Right cardiac atrium (tissue), 5 donors: Measurements from ENCODE around the gene TMUB1. TPM values are rescaled to one million over a fixed set of nuclear protein-coding genes. Genes with fewer than 3 reads are reported as not detected.
A peak's percentile ranks its signal among the peaks of the same experiment; 100 is the strongest.

Source experiments
- ATAC-seq, 2 donors: fragments of 200-7000 bp; cut with Tn5 transposase; one replicate each; pipeline versions ENCODE4 v1.8.0 to v1.9.1; 2020; ENCODE audit warnings: moderate library complexity in 2 of 2, mild to moderate bottlenecking in 1 of 2
- DNase-seq, 3 donors: peaks; one replicate each; pipeline ENCODE4 v3.0.0-alpha.2; 2020
- H3K27ac ChIP-seq: one replicate; pipeline ENCODE4 v1.5.1; 2013; ENCODE audit warnings: mild to moderate bottlenecking, low read length, control low read depth, moderate library complexity
- H3K27me3 ChIP-seq: one replicate; pipeline ENCODE4 v1.6.1; 2013; ENCODE audit not compliant: control insufficient read depth, insufficient read depth
- H3K4me1 ChIP-seq: one replicate; pipeline ENCODE4 v1.6.1; 2013; ENCODE audit warnings: low read length; ENCODE audit not compliant: control insufficient read depth, insufficient read depth
- H3K4me3 ChIP-seq: one replicate; pipeline ENCODE4 v1.5.1; 2013; ENCODE audit warnings: low read length, control low read depth
- H3K9me3 ChIP-seq: one replicate; pipeline ENCODE4 v1.6.1; 2013; ENCODE audit warnings: low read length; ENCODE audit not compliant: control insufficient read depth
- WGBS: extraction: QIAGEN DNeasy Blood & Tissue Kit; methylation state at CpG from one replicate; pipeline ENCODE4 v1.1.7; 2013; 5-methylcytosine and 5-hydroxymethylcytosine counted together
- intact Hi-C, 4 donors: fragments of 100-400 bp; cut with DNase I; formaldehyde crosslinking; loops; one replicate each; pipeline versions ENCODE4 v1.11.0 to v1.14.0; 2022 to 2023
- polyA plus RNA-seq: library from polyadenylated mRNA; stranded (reverse); fragments of 200-250 nt; gene quantifications from one replicate; pipeline ENCODE4 v1.2.3, GENCODE V29; 2013
- total RNA-seq, 4 donors: library from RNA; stranded (reverse); fragmentation: NEBNext Ultra II Directional; extraction: Animal tissue kit (Norgen Biotek cat#: 25700); gene quantifications; one replicate each; pipeline ENCODE4 v1.2.1, GENCODE V29; 2021
- donor health status: healthy with polysubstance abuse.
- donor health status: DM: no; HTN: yes; CAD: no.
- donor health status: DM: no; HTN: no; CAD: no.
- donor health status: DM: no; HTN: yes; CAD: no; lungs with severe emphysema.
- donor health status: DM: yes; HTN: yes; CAD: no.

The TMUB1 gene
- total and polyA plus RNA-seq, 5 donors, result 28.5 to 55.2 (median 36.4) TPM

- peaks cover 10% of the 10 kb centered on the region for H3K4me1 ChIP-seq
Measured at GRCh38 chr7:151091003-151091402, 7.7 kb upstream of the TMUB1 start.

GRCh38 chr7:151089893-151090730 is 6.8 kb upstream of the TMUB1 start:
- DNase-seq (peak in 1 of 3 donors; percentile 57), ATAC-seq (no peak)
- Histone ChIP-seq H3K4me3 (no peak overlapping the region), H3K27ac (peak overlapping the region; percentile 94), H3K4me1 (peaks cover 10% of the 10 kb centered on the region), H3K27me3 (no peaks in the 10 kb centered on the region), H3K9me3 (no peaks in the 10 kb centered on the region)
- intact Hi-C loops, result loop anchor here in 1 of 4 donors (10.0 kb wide), 1 partner anchor 65 kb away; the partner anchor contains the start of genes ABCB8 and ATG9B
- WGBS, result 70% methylated on average over 22 of the region's 22 CpGs

More at GRCh38 chr7:151091003-151091402, 7.7 kb upstream of the TMUB1 start:
- Histone ChIP-seq H3K27ac (no peak overlapping the region), H3K27me3 (no peaks in the 10 kb centered on the region), H3K4me3 (no peak overlapping the region), H3K9me3 (no peaks in the 10 kb centered on the region)
- intact Hi-C loops, result no loop called here
- DNase-seq (peak in 1 of 3 donors; percentile 36), ATAC-seq (no peak)
- 83% methylated on average over 7 of the region's 7 CpGs for WGBS

GRCh38 chr7:151088856-151089699 is 5.8 kb upstream of the TMUB1 start:
- DNase-seq, result peak; percentile 84 to 91 (median 87)
- peak; percentile 59 to 76 for ATAC-seq
- no peaks in the 10 kb centered on the region for H3K27me3 ChIP-seq
- H3K27ac ChIP-seq, result peak overlapping the region; percentile 94
- WGBS, result 35% methylated on average over 30 of the region's 30 CpGs
- H3K9me3 ChIP-seq, result no peaks in the 10 kb centered on the region
- peaks cover 10% of the 10 kb centered on the region for H3K4me1 ChIP-seq
- intact Hi-C loops, result loop anchor here in 1 of 4 donors (10.0 kb wide), 1 partner anchor 64 kb away; the partner anchor contains the start of genes ABCB8 and ATG9B
- peak overlapping the region; percentile 4 for H3K4me3 ChIP-seq

- H3K27me3 ChIP-seq, result no peaks in the 10 kb centered on the region
- intact Hi-C loops, result loop anchor here in 1 of 4 donors (10.0 kb wide), 1 partner anchor 63 kb away; the partner anchor contains the start of genes ABCB8 and ATG9B
- peak overlapping the region; percentile 94 for H3K27ac ChIP-seq
- H3K4me1 ChIP-seq, result peaks cover 10% of the 10 kb centered on the region
- H3K4me3 ChIP-seq, result peak overlapping the region; percentile 57
- peak in 2 of 3 donors; percentile 59 to 67 for DNase-seq
- 39% methylated on average over 16 of the region's 16 CpGs for WGBS
- H3K9me3 ChIP-seq, result no peaks in the 10 kb centered on the region
- ATAC-seq, result peak in 1 of 2 donors; percentile 17
Measured at GRCh38 chr7:151088019-151088855, 4.9 kb upstream of the TMUB1 start.

- WGBS, result 1% methylated on average over 70 of the region's 70 CpGs
- DNase-seq, result peak; percentile 78 to 91 (median 91)
- Histone ChIP-seq H3K27me3 (no peaks in the 10 kb centered on the region), H3K4me3 (peak overlapping the region; percentile 57), H3K27ac (peak overlapping the region; percentile 94), H3K9me3 (no peaks in the 10 kb centered on the region), H3K4me1 (peaks cover 10% of the 10 kb centered on the region)
- intact Hi-C loops, result loop anchor here in 1 of 4 donors (10.0 kb wide), 1 partner anchor 63 kb away; the partner anchor contains the start of genes ABCB8 and ATG9B
- ATAC-seq, result peak; percentile 51 to 66
Measured at GRCh38 chr7:151087245-151088018, 4.1 kb upstream of the TMUB1 start.

- H3K27me3 ChIP-seq, result no peaks in the 10 kb centered on the region
- intact Hi-C loops, result loop anchor here in 1 of 4 donors (10.0 kb wide), 1 partner anchor 62 kb away; the partner anchor contains the start of genes ABCB8 and ATG9B
- no peak for ATAC-seq
- under 1% methylated on average over 48 of the region's 56 CpGs for WGBS
- H3K27ac ChIP-seq, result peak overlapping the region; percentile 45
- no peaks in the 10 kb centered on the region for H3K9me3 ChIP-seq
- peak overlapping the region; percentile 57 for H3K4me3 ChIP-seq
- peak in 1 of 3 donors; percentile 75 for DNase-seq
- H3K4me1 ChIP-seq, result peaks cover 16% of the 10 kb centered on the region
Measured at GRCh38 chr7:151086802-151087244, 3.5 kb upstream of the TMUB1 start.

- Histone ChIP-seq H3K27me3 (no peaks in the 10 kb centered on the region), H3K27ac (peak within 1 kb of the TSS; percentile 61), H3K4me3 (peak within 1 kb of the TSS; percentile 57), H3K4me1 (peaks cover 16% of the 10 kb centered on the region), H3K9me3 (no peaks in the 10 kb centered on the region)
- ATAC-seq (peak; percentile 64 to 74), DNase-seq (peak; percentile 90 to 96 (median 96))
- intact Hi-C loops, result loop anchor here in 1 of 4 donors (10.0 kb wide), 1 partner anchor 61 kb away; the partner anchor contains the start of genes ABCB8 and ATG9B
- 1% methylated on average over 83 of the region's 84 CpGs for WGBS
Measured at GRCh38 chr7:151085691-151086620, 2.7 kb upstream of the TMUB1 start, which contains the start of gene AGAP3. Gene AGAP3, plus strand, starts transcription at chr7:151086475. Its CDS starts 267 bp downstream, at chr7:151086742.

GRCh38 chr7:151085329-151085690 is 2.0 kb upstream of the TMUB1 start:
- WGBS, result 25% methylated on average over 5 of the region's 5 CpGs
- Histone ChIP-seq H3K27me3 (no peaks in the 10 kb centered on the region), H3K4me1 (peaks cover 14% of the 10 kb centered on the region), H3K9me3 (no peaks in the 10 kb centered on the region), H3K27ac (peak overlapping the region; percentile 61), H3K4me3 (no peak overlapping the region)
- DNase-seq (peak in 1 of 3 donors; percentile 46), ATAC-seq (no peak)
- intact Hi-C loops, result loop anchor here in 1 of 4 donors (10.0 kb wide), 1 partner anchor 61 kb away; the partner anchor contains the start of genes ABCB8 and ATG9B
